ENCODE results near the gene CXXC4. TPM values are rescaled to one million over a fixed set of nuclear protein-coding genes. Genes with fewer than 3 reads are reported as not detected.

Gene CXXC4
- total RNA-seq, 1 experiment from 2014 or later, result not detected

- H3K4me3 ChIP-seq (ENCODE audit: low read length), result no peak overlapping the region
- no peak overlapping the region for H3K4me2 ChIP-seq (ENCODE audit: low read length)
- H3K9me2 ChIP-seq (replicated peaks; ENCODE audit: low read length), result no peaks in the 10 kb centered on the region
- no peaks in the 10 kb centered on the region for H3K79me2 ChIP-seq (ENCODE audit: low read length)
- H3K36me3 ChIP-seq (ENCODE audit: low read depth, low read length), result no peaks in the 10 kb centered on the region
- H3K4me1 ChIP-seq (ENCODE audit: insufficient read depth, low read length), result no peaks in the 10 kb centered on the region
- no peak for DNase-seq
- no peaks in the 10 kb centered on the region for H3F3A ChIP-seq (ENCODE audit: low read length, unreplicated experiment)
- ChIA-PET POLR2A (ENCODE audit: unreplicated experiment) (no interaction called here), CTCF (no interaction called here)
- TF ChIP-seq EZH2 (IDR thresholded peaks at IDR 0.05; ENCODE audit: low read length, unreplicated experiment), result no peak
- TF ChIP-seq CTCF (conservative IDR thresholded peaks at IDR 0.05; ENCODE audit: low read depth, low read length), result no peak
- TF ChIP-seq EZH2phosphoT487 (IDR thresholded peaks at IDR 0.05; ENCODE audit: borderline replicate concordance, low read length), result no peak
- no peaks in the 10 kb centered on the region for H3K9me3 ChIP-seq (ENCODE audit: low read length)
- H3K9ac ChIP-seq (ENCODE audit: low read length), result no peak overlapping the region
- no peaks in the 10 kb centered on the region for H4K20me1 ChIP-seq (ENCODE audit: low read length)
- H3K27ac ChIP-seq (ENCODE audit: low read length), result no peak overlapping the region
- ATAC-seq, result no peak
- no TSS peak for BruUV-seq (replicated peaks)
- intact Hi-C loops (cut with micrococcal nuclease), result no loop called here
- H3K27me3 ChIP-seq (ENCODE audit: low read length), result 0 out of 2 replicates have a peak, but pooled peaks cover 7% of the 10 kb centered on the region
- no peak overlapping the region for H2AFZ ChIP-seq (ENCODE audit: low read length)
Observed at GRCh38 chr4:104470770-104471169, 23.9 kb downstream of the CXXC4 start.

GRCh38 chr4:104469794-104470193 lies 24.9 kb downstream of the CXXC4 start:
- no peaks in the 10 kb centered on the region for H3K79me2 ChIP-seq (ENCODE audit: low read length)
- no peak overlapping the region for H3K4me3 ChIP-seq (ENCODE audit: low read length)
- 0 out of 2 replicates have a peak, but pooled peaks cover 7% of the 10 kb centered on the region for H3K27me3 ChIP-seq (ENCODE audit: low read length)
- no peak overlapping the region for H3K4me2 ChIP-seq (ENCODE audit: low read length)
- no peak overlapping the region for H3K9ac ChIP-seq (ENCODE audit: low read length)
- TF ChIP-seq CTCF (conservative IDR thresholded peaks at IDR 0.05; ENCODE audit: low read depth, low read length) (no peak), EZH2phosphoT487 (IDR thresholded peaks at IDR 0.05; ENCODE audit: borderline replicate concordance, low read length) (no peak), EZH2 (IDR thresholded peaks at IDR 0.05; ENCODE audit: low read length, unreplicated experiment) (no peak)
- ATAC-seq (no peak), DNase-seq (no peak)
- no peaks in the 10 kb centered on the region for H3K36me3 ChIP-seq (ENCODE audit: low read depth, low read length)
- no peak overlapping the region for H2AFZ ChIP-seq (ENCODE audit: low read length)
- ChIA-PET CTCF (no interaction called here), POLR2A (ENCODE audit: unreplicated experiment) (no interaction called here)
- no peaks in the 10 kb centered on the region for H3F3A ChIP-seq (ENCODE audit: low read length, unreplicated experiment)
- intact Hi-C loops (cut with micrococcal nuclease), result no loop called here
- no peaks in the 10 kb centered on the region for H3K9me3 ChIP-seq (ENCODE audit: low read length)
- no TSS peak for BruUV-seq (replicated peaks)
- H3K27ac ChIP-seq (ENCODE audit: low read length), result no peak overlapping the region
- no peaks in the 10 kb centered on the region for H3K4me1 ChIP-seq (ENCODE audit: insufficient read depth, low read length)
- no peaks in the 10 kb centered on the region for H3K9me2 ChIP-seq (replicated peaks; ENCODE audit: low read length)
- no peaks in the 10 kb centered on the region for H4K20me1 ChIP-seq (ENCODE audit: low read length)

GRCh38 chr4:104465619-104466018 lies 29.1 kb downstream of the CXXC4 start:
- no peaks in the 10 kb centered on the region for H3F3A ChIP-seq (ENCODE audit: low read length, unreplicated experiment)
- H3K79me2 ChIP-seq (ENCODE audit: low read length), result no peaks in the 10 kb centered on the region
- no peaks in the 10 kb centered on the region for H3K36me3 ChIP-seq (ENCODE audit: low read depth, low read length)
- H3K9ac ChIP-seq (ENCODE audit: low read length), result no peak overlapping the region
- H3K9me3 ChIP-seq (ENCODE audit: low read length), result no peaks in the 10 kb centered on the region
- no peak for ATAC-seq
- ChIA-PET POLR2A (ENCODE audit: unreplicated experiment) (no interaction called here), CTCF (no interaction called here)
- H3K4me3 ChIP-seq (ENCODE audit: low read length), result no peak overlapping the region
- no peaks in the 10 kb centered on the region for H3K4me1 ChIP-seq (ENCODE audit: insufficient read depth, low read length)
- DNase-seq, result no peak
- no peaks in the 10 kb centered on the region for H4K20me1 ChIP-seq (ENCODE audit: low read length)
- H3K9me2 ChIP-seq (replicated peaks; ENCODE audit: low read length), result no peaks in the 10 kb centered on the region
- H3K4me2 ChIP-seq (ENCODE audit: low read length), result no peak overlapping the region
- no peak for TF ChIP-seq EZH2 (IDR thresholded peaks at IDR 0.05; ENCODE audit: low read length, unreplicated experiment)
- TF ChIP-seq EZH2phosphoT487 (IDR thresholded peaks at IDR 0.05; ENCODE audit: borderline replicate concordance, low read length), result no peak
- no peak for TF ChIP-seq CTCF (conservative IDR thresholded peaks at IDR 0.05; ENCODE audit: low read depth, low read length)
- H2AFZ ChIP-seq (ENCODE audit: low read length), result no peak overlapping the region
- intact Hi-C loops (cut with micrococcal nuclease), result no loop called here
- H3K27ac ChIP-seq (ENCODE audit: low read length), result no peak overlapping the region
- no TSS peak for BruUV-seq (replicated peaks)
- no peaks in the 10 kb centered on the region for H3K27me3 ChIP-seq (ENCODE audit: low read length)
